Thymus (tissue), 11 donors: Measurements from ENCODE around the gene OR4S1. TPM values are rescaled to one million over a fixed set of nuclear protein-coding genes. Genes with fewer than 3 reads are reported as not detected.
"Not testable (repeated sequence)": the region's sequence is repeated elsewhere in the genome, so short reads cannot be mapped to it uniquely, and the experiment has no call there.

Experiments
- DNase-seq, 9 donors: peaks; one replicate each; pipeline ENCODE4 v3.0.0-alpha.2; 2013; ENCODE audit warnings: low spot score in 9 of 9, low read depth in 6 of 9, missing footprints in 1 of 9
- H3K27ac ChIP-seq, 2 donors: one replicate each; pipeline ENCODE4 v1.5.1; 2013; ENCODE audit warnings: control low read depth in 1 of 2, low read depth in 1 of 2, low read length in 1 of 2, mild to moderate bottlenecking in 1 of 2, moderate library complexity in 1 of 2
- H3K27me3 ChIP-seq, 2 donors: one replicate each; pipeline ENCODE4 v1.5.1; 2013; ENCODE audit warnings: low read length in 1 of 2; ENCODE audit not compliant: control insufficient read depth in 2 of 2, insufficient read depth in 1 of 2
- H3K36me3 ChIP-seq, 2 donors: one replicate each; pipeline ENCODE4 v1.5.1; 2013; ENCODE audit warnings: low read length in 1 of 2, mild to moderate bottlenecking in 1 of 2, moderate library complexity in 1 of 2; ENCODE audit not compliant: control insufficient read depth in 2 of 2, insufficient read depth in 2 of 2
- H3K4me1 ChIP-seq, 2 donors: one replicate each; pipeline ENCODE4 v1.5.1; 2013; ENCODE audit warnings: low read length in 2 of 2; ENCODE audit not compliant: control insufficient read depth in 2 of 2, insufficient read depth in 2 of 2
- H3K4me3 ChIP-seq, 2 donors: one replicate each; pipeline ENCODE4 v1.5.1; 2013; ENCODE audit warnings: low read length in 2 of 2, control low read depth in 1 of 2, mild to moderate bottlenecking in 1 of 2
- H3K9me3 ChIP-seq, 2 donors: one replicate each; pipeline ENCODE4 v1.5.1; 2013; ENCODE audit warnings: low read length in 1 of 2, mild to moderate bottlenecking in 1 of 2; ENCODE audit not compliant: control insufficient read depth in 2 of 2, insufficient read depth in 1 of 2
- WGBS: extraction: QIAGEN DNeasy Blood & Tissue Kit; methylation state at CpG from one replicate; pipeline ENCODE4 v1.1.7; 2013; 5-methylcytosine and 5-hydroxymethylcytosine counted together
- polyA plus RNA-seq: library from polyadenylated mRNA; stranded (reverse); fragments of 200-250 nt; gene quantifications from one replicate; pipeline ENCODE4 v1.2.3, GENCODE V29; 2013
- total RNA-seq: library from RNA; stranded (reverse); fragments of 120-200 nt; gene quantifications from one replicate; pipeline ENCODE4 v1.2.4, GENCODE V29; 2013
- donor health status: healthy.

Gene OR4S1
- total and polyA plus RNA-seq, 2 donors: not detected

DNA sequence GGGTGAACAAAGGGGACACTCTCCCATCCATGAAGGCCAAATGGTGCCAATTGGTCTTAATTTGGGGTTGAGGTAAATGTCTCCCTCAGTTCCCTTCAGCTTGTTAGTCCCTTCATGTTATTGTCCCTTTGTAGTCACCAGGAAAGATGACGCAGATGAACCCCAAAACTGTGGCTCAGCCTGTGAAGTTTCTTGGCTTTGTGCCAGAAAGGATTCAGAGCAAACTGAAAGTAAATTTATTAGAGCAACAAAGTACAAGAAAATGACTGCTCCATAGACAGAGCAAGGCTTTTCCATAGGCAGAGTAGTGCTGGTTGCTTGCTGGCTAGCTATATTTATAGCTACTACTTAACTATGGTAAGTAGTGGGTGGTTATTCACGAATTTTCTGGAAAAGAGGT is 35.4 kb downstream of the OR4S1 start:
- Histone ChIP-seq H3K36me3 (no peaks in the 10 kb centered on the region), H3K27ac (no peak overlapping the region), H3K4me3 (no peak overlapping the region), H3K27me3 (no peaks in the 10 kb centered on the region), H3K9me3 (peaks cover 0 to 8% of the 10 kb centered on the region in 2 donors), H3K4me1 (no peaks in the 10 kb centered on the region)
- WGBS: 49% methylated on average over 2 of the region's 2 CpGs
- no peak for DNase-seq

- not testable (repeated sequence) for H3K36me3 ChIP-seq, H3K27ac ChIP-seq, DNase-seq, H3K4me3 ChIP-seq, H3K27me3 ChIP-seq, H3K4me1 ChIP-seq
- H3K9me3 ChIP-seq: peaks cover 0 to 11% of the 10 kb centered on the region in 2 donors
- 68% methylated on average over 2 of the region's 2 CpGs for WGBS
Observed at GRCh38 chr11:48342505-48342904, 36.5 kb downstream of the OR4S1 start.

DNA sequence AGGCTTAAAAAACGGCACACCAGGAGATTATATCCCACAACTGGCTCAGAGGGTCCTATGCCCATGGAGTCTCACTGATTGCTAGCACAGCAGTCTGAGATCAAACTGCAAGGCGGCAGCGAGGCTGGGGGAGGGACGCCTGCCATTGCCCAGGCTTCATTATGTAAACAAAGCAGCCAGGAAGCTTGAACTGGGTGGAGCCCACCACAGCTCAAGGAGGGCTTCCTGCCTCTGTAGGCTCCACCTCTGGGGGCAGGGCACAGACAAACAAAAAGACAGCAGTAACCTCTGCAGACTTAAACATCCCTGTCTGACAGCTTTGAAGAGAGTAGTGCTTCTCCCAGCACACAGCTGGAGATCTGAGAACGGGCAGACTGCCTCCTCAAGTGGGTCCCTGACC is 40.3 kb downstream of the OR4S1 start:
- H3K4me3 ChIP-seq, H3K27ac ChIP-seq, DNase-seq, H3K4me1 ChIP-seq, H3K36me3 ChIP-seq, H3K27me3 ChIP-seq: not testable (repeated sequence)
- peaks cover 0 to 11% of the 10 kb centered on the region in 2 donors for H3K9me3 ChIP-seq
- WGBS: 72% methylated on average over 5 of the region's 5 CpGs

DNA sequence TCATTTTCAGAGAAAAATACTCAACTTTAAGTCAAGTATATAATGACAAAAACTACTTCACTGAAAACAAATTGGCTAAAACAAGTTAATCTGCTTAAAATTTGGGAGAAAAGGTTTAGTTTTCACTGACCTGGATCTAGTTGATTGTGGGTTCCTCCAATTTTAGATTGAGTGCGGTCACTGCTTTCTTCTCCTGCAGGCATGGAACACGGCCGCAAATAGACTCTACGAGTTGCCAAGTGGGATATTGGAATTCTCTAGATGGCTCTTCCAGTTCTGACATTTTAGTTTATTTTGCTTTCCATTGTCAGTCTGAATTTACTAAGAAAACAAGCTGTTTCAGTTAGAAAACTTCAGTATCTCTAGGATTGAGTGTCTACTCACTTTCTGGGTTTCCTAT is 48.0 kb downstream of the OR4S1 start:
- Histone ChIP-seq H3K27me3 (no peaks in the 10 kb centered on the region), H3K27ac (no peak overlapping the region), H3K4me3 (no peak overlapping the region), H3K4me1 (no peaks in the 10 kb centered on the region), H3K9me3 (peaks cover 0 to 22% of the 10 kb centered on the region in 2 donors), H3K36me3 (no peaks in the 10 kb centered on the region)
- no peak for DNase-seq
- 96% methylated on average over 4 of the region's 4 CpGs for WGBS

GRCh38 chr11:48354677-48355076 is 48.7 kb downstream of the OR4S1 start:
- Histone ChIP-seq H3K4me1 (no peaks in the 10 kb centered on the region), H3K4me3 (no peak overlapping the region)
- WGBS: 94% methylated on average over 1 of the region's 1 CpG

More at GRCh38 chr11:48354677-48355076, 48.7 kb downstream of the OR4S1 start:
- Histone ChIP-seq H3K36me3 (no peaks in the 10 kb centered on the region), H3K27ac (no peak overlapping the region), H3K9me3 (peaks cover 0 to 22% of the 10 kb centered on the region in 2 donors), H3K27me3 (no peaks in the 10 kb centered on the region)
- no peak for DNase-seq

Other genes starting within 250 kb of the OR4S1 start
- not detected for gene OR4B1, start 89.4 kb upstream of the OR4S1 start, total RNA-seq
- 0.02 TPM for gene OR4B1, start 89.4 kb upstream of the OR4S1 start, polyA plus RNA-seq
- gene OR4X2, start 61.1 kb upstream of the OR4S1 start, total RNA-seq: not detected
- 0.07 TPM for gene OR4X2, start 61.1 kb upstream of the OR4S1 start, polyA plus RNA-seq
- not detected for gene OR4X1, start 42.4 kb upstream of the OR4S1 start, total RNA-seq
- 0.05 TPM for gene OR4X1, start 42.4 kb upstream of the OR4S1 start, polyA plus RNA-seq
- gene OR4C3, start 18.7 kb downstream of the OR4S1 start, total RNA-seq: not detected
- not detected for gene OR4C3, start 18.7 kb downstream of the OR4S1 start, polyA plus RNA-seq
- gene OR4C5, start 60.2 kb downstream of the OR4S1 start, total RNA-seq: not detected
- not detected for gene OR4C5, start 60.2 kb downstream of the OR4S1 start, polyA plus RNA-seq
- gene OR4A47, start 182.6 kb downstream of the OR4S1 start, total RNA-seq: not detected
- not detected for gene OR4A47, start 182.6 kb downstream of the OR4S1 start, polyA plus RNA-seq